Kidney (tissue), 14 donors: Measurements from ENCODE around the gene TBC1D10B. TPM values are rescaled to one million over a fixed set of nuclear protein-coding genes. Genes with fewer than 3 reads are reported as not detected.
"Not testable (repeated sequence)": the region's sequence is repeated elsewhere in the genome, so short reads cannot be mapped to it uniquely, and the experiment has no call there.

ENCODE experiments used
- DNase-seq, 5 donors: peaks; one replicate each; pipeline ENCODE4 v3.0.0-alpha.2; 2013 to 2020
- FAIRE-seq: peaks from 2 replicates; lab custom pipeline; 2012; peaks lifted over from hg19 to GRCh38; lab: Jason Lieb, UNC
- H3K27ac ChIP-seq, 2 donors: one replicate each; pipeline ENCODE4 v1.7.0; 2013; ENCODE audit warnings: low read depth in 2 of 2, low read length in 2 of 2, inconsistent platforms in 1 of 2
- H3K27me3 ChIP-seq: one replicate; pipeline ENCODE4 v1.7.1; 2013; ENCODE audit warnings: low read length, inconsistent platforms; ENCODE audit not compliant: control insufficient read depth, insufficient read depth
- H3K36me3 ChIP-seq, 3 donors: one replicate each; pipeline versions ENCODE4 v1.7.0 to v1.7.1; 2013; ENCODE audit warnings: low read length in 3 of 3, control low read depth in 1 of 3, inconsistent platforms in 1 of 3; ENCODE audit not compliant: insufficient read depth in 3 of 3, control insufficient read depth in 2 of 3
- H3K4me1 ChIP-seq, 3 donors: one replicate each; pipeline versions ENCODE4 v1.7.0 to v1.7.1; 2013; ENCODE audit warnings: low read length in 3 of 3, inconsistent platforms in 1 of 3, low read depth in 1 of 3; ENCODE audit not compliant: control insufficient read depth in 2 of 3, insufficient read depth in 2 of 3
- H3K4me3 ChIP-seq, 3 donors: one replicate each; pipeline versions ENCODE4 v1.7.0 to v1.8.1; 2013; ENCODE audit warnings: low read length in 3 of 3, control low read depth in 1 of 3, inconsistent platforms in 1 of 3
- H3K9ac ChIP-seq, 3 donors: one replicate each; pipeline versions ENCODE4 v1.7.0 to v1.7.1; 2013; ENCODE audit warnings: low read length in 3 of 3, control low read depth in 1 of 3, inconsistent platforms in 1 of 3
- H3K9me3 ChIP-seq, 3 donors: one replicate each; pipeline versions ENCODE4 v1.7.0 to v1.7.1; 2013; ENCODE audit warnings: low read length in 3 of 3, control low read depth in 1 of 3, inconsistent platforms in 1 of 3; ENCODE audit not compliant: control insufficient read depth in 2 of 3, insufficient read depth in 1 of 3
- CTCF ChIP-seq: IDR thresholded peaks from 3 replicates; pipeline ENCODE4 v1.5.1; 2012; ENCODE audit warnings: mild to moderate bottlenecking, moderate library complexity, borderline replicate concordance; ENCODE audit not compliant: insufficient read depth; ENCODE audit errors: extremely low read depth
- intact Hi-C: fragments of 100-400 bp; cut with DNase I; formaldehyde crosslinking; loops from one replicate; pipeline ENCODE4 v1.11.1; 2022
- polyA plus RNA-seq: library from polyadenylated mRNA; stranded (reverse); fragments of 350-450 nt; fragmentation: Illumina TruSeq; extraction: RNeasy Lipid Tissue Mini Kit (QIAGEN cat#74804); gene quantifications from one replicate; pipeline ENCODE4 v1.2.3, GENCODE V29; 2014; ENCODE audit warnings: low read depth, low replicate concordance; ENCODE audit not compliant: insufficient read depth
- total RNA-seq: library from RNA; stranded (reverse); fragmentation: NEBNext Ultra II Directional; extraction: Animal tissue kit (Norgen Biotek cat#: 25700); gene quantifications from one replicate; pipeline ENCODE4 v1.2.1, GENCODE V29; 2021
- donor health status: control.
- donor health status: control.
- donor health status: control.
- donor health status: control.
- donor health status: control.
- donor health status: DM: yes; HTN: yes; CAD: no.
- donor health status: Normal renal cell carcinoma (clear cell type).

Gene TBC1D10B
- total and polyA plus RNA-seq, 2 donors from 2014 or later = 30.1 to 32.7 TPM

- Histone ChIP-seq H3K36me3 (peaks cover 0 to 19% (median 2%) of the 10 kb centered on the region in 3 donors), H3K9me3 (no peaks in the 10 kb centered on the region), H3K4me1 (peaks cover 0 to 19% (median 10%) of the 10 kb centered on the region in 3 donors), H3K27ac (no peak overlapping the region), H3K9ac (no peak overlapping the region), H3K4me3 (no peak overlapping the region), H3K27me3 (no peaks in the 10 kb centered on the region)
- FAIRE-seq (no peak), DNase-seq (no peak)
- intact Hi-C loops = no loop called here
- TF ChIP-seq CTCF = no peak
Observed at GRCh38 chr16:30348113-30348512, 22.2 kb downstream of the TBC1D10B start.

DNA sequence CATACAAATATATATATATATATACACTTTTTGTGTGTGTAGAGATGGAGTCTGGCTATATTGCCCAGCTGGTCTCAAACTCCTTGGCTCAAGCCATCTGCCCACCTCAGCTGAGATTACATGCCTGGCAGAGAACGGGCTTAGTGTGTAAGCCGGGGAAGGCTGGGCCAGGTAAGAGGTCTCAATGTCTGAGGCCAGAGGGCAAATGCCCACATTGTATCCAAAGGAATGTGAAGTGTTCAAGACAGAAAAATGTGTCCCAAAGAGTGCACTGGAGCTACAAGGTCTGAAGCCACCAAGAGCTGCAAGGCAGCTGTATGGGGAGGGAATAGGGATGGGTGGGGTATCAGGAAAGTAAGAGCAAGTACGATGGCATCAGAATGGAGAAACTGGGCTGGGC, 24.0 kb downstream of the TBC1D10B start:
- DNase-seq (no peak), FAIRE-seq (no peak)
- no peaks in the 10 kb centered on the region for H3K27me3 ChIP-seq
- H3K27ac ChIP-seq = no peak overlapping the region
- no peak overlapping the region for H3K9ac ChIP-seq
- H3K9me3 ChIP-seq = no peaks in the 10 kb centered on the region
- TF ChIP-seq CTCF = no peak
- H3K4me3 ChIP-seq = no peak overlapping the region
- peaks cover 0 to 6% (median 0%) of the 10 kb centered on the region in 3 donors for H3K4me1 ChIP-seq
- intact Hi-C loops = no loop called here
- H3K36me3 ChIP-seq = peaks cover 0 to 3% (median 0%) of the 10 kb centered on the region in 3 donors

DNA sequence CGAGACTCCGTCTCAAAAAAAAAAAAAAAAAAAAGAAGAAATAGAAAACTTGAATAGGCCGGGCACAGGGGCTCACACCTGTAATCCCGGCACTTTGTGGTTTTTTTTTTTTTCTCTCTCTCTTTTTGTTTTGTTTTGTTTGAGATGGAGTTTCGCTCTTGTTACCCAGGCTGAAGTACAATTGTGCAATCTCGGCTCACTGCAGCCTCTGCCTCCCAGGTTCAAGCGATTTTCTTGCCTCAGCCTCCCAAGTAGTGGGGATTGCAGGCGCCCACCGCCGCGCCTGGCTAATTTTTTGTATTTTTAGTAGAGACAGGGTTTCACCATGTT, 26.8 kb downstream of the TBC1D10B start:
- intact Hi-C loops, H3K27me3 ChIP-seq, H3K4me3 ChIP-seq, DNase-seq, H3K9ac ChIP-seq, FAIRE-seq, H3K9me3 ChIP-seq, H3K36me3 ChIP-seq, H3K27ac ChIP-seq, H3K4me1 ChIP-seq: not testable (repeated sequence)

GRCh38 chr16:30342751-30343490, 27.4 kb downstream of the TBC1D10B start:
- no peak for DNase-seq

DNA sequence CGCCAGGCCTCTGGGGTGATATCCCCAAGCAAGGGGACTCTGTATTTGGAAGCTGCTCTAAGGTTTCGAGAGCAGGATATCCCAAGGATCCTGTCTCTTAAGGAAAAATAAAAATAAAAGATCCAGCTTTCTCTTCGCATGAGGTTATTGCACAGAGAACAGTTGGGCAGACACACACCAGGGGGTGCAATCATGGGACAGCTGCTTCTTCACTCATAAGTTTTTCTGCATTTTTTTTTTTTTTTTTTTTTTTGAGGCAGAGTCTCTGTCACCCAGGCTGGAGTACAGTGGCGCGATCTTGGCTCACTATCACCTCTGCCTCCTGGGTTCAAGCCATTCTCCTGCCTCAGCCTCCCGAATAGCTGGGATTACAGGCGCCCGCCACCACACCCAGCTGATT, 28.3 kb downstream of the TBC1D10B start:
- H3K27ac ChIP-seq, H3K27me3 ChIP-seq, H3K9me3 ChIP-seq, H3K4me3 ChIP-seq, FAIRE-seq, H3K9ac ChIP-seq, H3K36me3 ChIP-seq, H3K4me1 ChIP-seq, intact Hi-C loops, DNase-seq: not testable (repeated sequence)

More at GRCh38 chr16:30342751-30343490, 27.4 kb downstream of the TBC1D10B start:
- Histone ChIP-seq H3K4me3 (no peak overlapping the region), H3K9ac (no peak overlapping the region), H3K36me3 (no peaks in the 10 kb centered on the region), H3K4me1 (no peaks in the 10 kb centered on the region), H3K27me3 (no peaks in the 10 kb centered on the region), H3K9me3 (no peaks in the 10 kb centered on the region), H3K27ac (no peak overlapping the region)
- FAIRE-seq = no peak
- TF ChIP-seq CTCF = no peak
- intact Hi-C loops = no loop called here
